ENCODE results near the gene SP6. TPM values are rescaled to one million over a fixed set of nuclear protein-coding genes. Genes with fewer than 3 reads are reported as not detected.
A peak's percentile ranks its signal among the peaks of the same experiment; 100 is the strongest.

SP6 gene
- total and polyA plus RNA-seq, 8 donors, result 0.31 to 3.0 (median 0.38) TPM; not detected in 3

GRCh38 chr17:47813077-47813476, 37.9 kb downstream of the SP6 start:
- no peak overlapping the region for H3K4me3 ChIP-seq
- DNase-seq, result peak in 1 of 2 donors; percentile 2
- TF ChIP-seq POLR2A (IDR thresholded peaks at IDR 0.05) (no peak), CTCF (IDR thresholded peaks at IDR 0.05) (no peak), EP300 (IDR thresholded peaks at IDR 0.05) (no peak), POLR2AphosphoS5 (IDR thresholded peaks at IDR 0.05) (no peak)
- 91 to 95% (median 94%) methylated on average over 11 to 14 of the region's 14 CpGs for WGBS, 5 donors
- peaks cover 71 to 100% (median 94%) of the 10 kb centered on the region in 4 donors for H3K36me3 ChIP-seq
- H3K27ac ChIP-seq, result peak overlapping the region in 2 of 5 donors; percentile 0 to 85
- H3K4me1 ChIP-seq, result peaks cover 32 to 61% (median 45%) of the 10 kb centered on the region in 4 donors
- H3K9me3 ChIP-seq, result no peaks in the 10 kb centered on the region
- intact Hi-C loops (cut with DNase I; ENCODE audit: low total_unique reads), result no loop called here
- no peaks in the 10 kb centered on the region for H3K27me3 ChIP-seq

GRCh38 chr17:47812146-47812920, 38.6 kb downstream of the SP6 start:
- Histone ChIP-seq H3K36me3 (peaks cover 71 to 100% (median 94%) of the 10 kb centered on the region in 4 donors), H3K27ac (peak overlapping the region in 3 of 5 donors; percentile 0 to 85 (median 79)), H3K27me3 (no peaks in the 10 kb centered on the region), H3K4me1 (peaks cover 32 to 61% (median 45%) of the 10 kb centered on the region in 4 donors), H3K4me3 (no peak overlapping the region), H3K9me3 (no peaks in the 10 kb centered on the region)
- DNase-seq, result peak in 1 of 2 donors; percentile 2
- TF ChIP-seq POLR2A (IDR thresholded peaks at IDR 0.05), result no peak
- TF ChIP-seq EP300 (IDR thresholded peaks at IDR 0.05), result no peak
- no peak for TF ChIP-seq POLR2AphosphoS5 (IDR thresholded peaks at IDR 0.05)
- intact Hi-C loops (cut with DNase I; ENCODE audit: low total_unique reads), result no loop called here
- WGBS, 5 donors, result 72 to 78% (median 76%) methylated on average over 17 to 18 of the region's 18 CpGs

GRCh38 chr17:47811709-47812108, 39.3 kb downstream of the SP6 start:
- peaks cover 32 to 61% (median 45%) of the 10 kb centered on the region in 4 donors for H3K4me1 ChIP-seq
- intact Hi-C loops (cut with DNase I; ENCODE audit: low total_unique reads), result no loop called here
- peak overlapping the region; percentile 77 to 85 (median 79) for H3K27ac ChIP-seq
- peak in 1 of 2 donors; percentile 0 for DNase-seq
- H3K9me3 ChIP-seq, result no peaks in the 10 kb centered on the region
- H3K27me3 ChIP-seq, result no peaks in the 10 kb centered on the region
- peaks cover 71 to 100% (median 94%) of the 10 kb centered on the region in 4 donors for H3K36me3 ChIP-seq
- 42 to 75% (median 61%) methylated on average over 7 of the region's 7 CpGs for WGBS, 5 donors
- TF ChIP-seq EP300 (IDR thresholded peaks at IDR 0.05) (no peak), CTCF (IDR thresholded peaks at IDR 0.05) (no peak), POLR2AphosphoS5 (IDR thresholded peaks at IDR 0.05) (no peak), POLR2A (IDR thresholded peaks at IDR 0.05) (no peak)
- H3K4me3 ChIP-seq, result no peak overlapping the region

GRCh38 chr17:47810901-47811635, 39.9 kb downstream of the SP6 start:
- Histone ChIP-seq H3K4me3 (no peak overlapping the region), H3K4me1 (peaks cover 32 to 55% (median 45%) of the 10 kb centered on the region in 4 donors), H3K9me3 (no peaks in the 10 kb centered on the region), H3K36me3 (peaks cover 69 to 100% (median 94%) of the 10 kb centered on the region in 4 donors), H3K27ac (peak overlapping the region; percentile 77 to 85 (median 79)), H3K27me3 (no peaks in the 10 kb centered on the region)
- 38 to 70% (median 50%) methylated on average over 9 of the region's 9 CpGs for WGBS, 5 donors
- intact Hi-C loops (cut with DNase I; ENCODE audit: low total_unique reads), result no loop called here
- TF ChIP-seq CTCF (IDR thresholded peaks at IDR 0.05), result no peak
- no peak for TF ChIP-seq POLR2AphosphoS5 (IDR thresholded peaks at IDR 0.05)
- no peak for TF ChIP-seq EP300 (IDR thresholded peaks at IDR 0.05)
- TF ChIP-seq POLR2A (IDR thresholded peaks at IDR 0.05), result no peak
- DNase-seq, result peak; percentile 49 to 54
